Measurements from ENCODE around the gene THAP11. TPM values are rescaled to one million over a fixed set of nuclear protein-coding genes. Genes with fewer than 3 reads are reported as not detected.

The THAP11 gene
- total and polyA plus RNA-seq, 2 of the 13 experiments (the other 11 are each of a cell fraction or from before 2014, with no cell fraction given), result 44.2 to 53.4 TPM

DNA sequence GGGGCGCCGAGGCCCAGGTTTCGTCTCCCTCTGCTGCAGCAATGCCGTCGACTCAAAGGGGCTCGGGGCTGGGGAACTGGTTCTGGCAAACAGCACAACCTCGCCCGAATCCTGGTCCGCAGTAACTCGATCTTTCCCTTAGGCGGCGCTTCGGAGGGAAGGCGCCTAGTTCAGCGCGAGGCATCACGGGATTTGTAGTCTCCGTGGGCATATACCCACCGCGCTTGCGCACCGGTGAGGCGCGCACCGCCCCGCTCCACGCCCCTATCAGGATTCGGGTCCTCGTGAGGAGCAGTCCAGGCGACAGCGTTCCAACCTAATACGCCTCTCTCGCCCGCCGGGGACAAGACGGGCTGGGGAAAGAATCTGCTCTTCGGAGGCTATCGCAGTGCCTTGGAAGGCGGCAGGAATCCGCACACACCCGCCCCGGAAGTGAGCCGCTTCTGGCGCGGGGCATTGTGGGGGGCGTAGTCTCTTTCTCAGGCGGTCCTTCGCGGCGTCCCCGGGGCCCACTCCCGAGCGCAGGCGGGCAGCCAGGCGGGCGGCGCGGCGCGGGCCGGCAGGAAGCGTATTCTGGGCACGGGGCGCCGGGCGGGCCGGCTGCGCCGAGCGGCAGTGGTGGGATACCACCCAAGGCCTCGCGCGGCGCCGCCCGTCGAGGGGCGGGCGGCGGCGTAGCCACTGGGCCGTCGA is at the start of gene THAP11 (continued):
- no peak for TF ChIP-seq PAF1 (CRISPR knock-in tag; IDR thresholded peaks at IDR 0.05)
- peak; percentile 75 for TF ChIP-seq SUZ12 (IDR thresholded peaks at IDR 0.05; ENCODE audit: low read depth, low read length)
- TF ChIP-seq, protein P1, sequence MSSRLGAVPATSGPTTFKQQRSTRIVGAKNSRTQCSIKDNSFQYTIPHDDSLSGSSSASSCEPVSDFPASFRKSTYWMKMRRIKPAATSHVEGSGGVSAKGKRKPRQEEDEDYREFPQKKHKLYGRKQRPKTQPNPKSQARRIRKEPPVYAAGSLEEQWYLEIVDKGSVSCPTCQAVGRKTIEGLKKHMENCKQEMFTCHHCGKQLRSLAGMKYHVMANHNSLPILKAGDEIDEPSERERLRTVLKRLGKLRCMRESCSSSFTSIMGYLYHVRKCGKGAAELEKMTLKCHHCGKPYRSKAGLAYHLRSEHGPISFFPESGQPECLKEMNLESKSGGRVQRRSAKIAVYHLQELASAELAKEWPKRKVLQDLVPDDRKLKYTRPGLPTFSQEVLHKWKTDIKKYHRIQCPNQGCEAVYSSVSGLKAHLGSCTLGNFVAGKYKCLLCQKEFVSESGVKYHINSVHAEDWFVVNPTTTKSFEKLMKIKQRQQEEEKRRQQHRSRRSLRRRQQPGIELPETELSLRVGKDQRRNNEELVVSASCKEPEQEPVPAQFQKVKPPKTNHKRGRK (CRISPR knock-in tag; IDR thresholded peaks at IDR 0.05), result no peak
- TF ChIP-seq, protein P2, sequence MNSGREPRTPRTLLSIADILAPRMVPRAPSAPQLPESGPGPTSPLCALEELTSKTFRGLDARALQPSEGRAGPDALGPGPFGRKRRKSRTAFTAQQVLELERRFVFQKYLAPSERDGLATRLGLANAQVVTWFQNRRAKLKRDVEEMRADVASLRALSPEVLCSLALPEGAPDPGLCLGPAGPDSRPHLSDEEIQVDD (CRISPR knock-in tag; IDR thresholded peaks at IDR 0.05; ENCODE audit: borderline replicate concordance), result no peak
- TF ChIP-seq FLYWCH1 (CRISPR knock-in tag; IDR thresholded peaks at IDR 0.05), result no peak
- TF ChIP-seq ZNF747 (CRISPR knock-in tag; IDR thresholded peaks at IDR 0.05; ENCODE audit: borderline replicate concordance), result peak; percentile 77; the same call in 1 of the 2 replicates
- TF ChIP-seq, protein P3, sequence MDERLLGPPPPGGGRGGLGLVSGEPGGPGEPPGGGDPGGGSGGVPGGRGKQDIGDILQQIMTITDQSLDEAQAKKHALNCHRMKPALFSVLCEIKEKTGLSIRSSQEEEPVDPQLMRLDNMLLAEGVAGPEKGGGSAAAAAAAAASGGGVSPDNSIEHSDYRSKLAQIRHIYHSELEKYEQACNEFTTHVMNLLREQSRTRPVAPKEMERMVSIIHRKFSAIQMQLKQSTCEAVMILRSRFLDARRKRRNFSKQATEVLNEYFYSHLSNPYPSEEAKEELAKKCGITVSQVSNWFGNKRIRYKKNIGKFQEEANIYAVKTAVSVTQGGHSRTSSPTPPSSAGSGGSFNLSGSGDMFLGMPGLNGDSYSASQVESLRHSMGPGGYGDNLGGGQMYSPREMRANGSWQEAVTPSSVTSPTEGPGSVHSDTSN (CRISPR knock-in tag; IDR thresholded peaks at IDR 0.05), result no peak
- TF ChIP-seq ZNF451 (CRISPR knock-in tag; IDR thresholded peaks at IDR 0.05), result 0 out of 2 replicates have a peak, but pooled peaks have one; percentile 22
- TF ChIP-seq JDP2 (CRISPR knock-in tag; IDR thresholded peaks at IDR 0.05; ENCODE audit: borderline replicate concordance), result no peak
- TF ChIP-seq, protein P4, sequence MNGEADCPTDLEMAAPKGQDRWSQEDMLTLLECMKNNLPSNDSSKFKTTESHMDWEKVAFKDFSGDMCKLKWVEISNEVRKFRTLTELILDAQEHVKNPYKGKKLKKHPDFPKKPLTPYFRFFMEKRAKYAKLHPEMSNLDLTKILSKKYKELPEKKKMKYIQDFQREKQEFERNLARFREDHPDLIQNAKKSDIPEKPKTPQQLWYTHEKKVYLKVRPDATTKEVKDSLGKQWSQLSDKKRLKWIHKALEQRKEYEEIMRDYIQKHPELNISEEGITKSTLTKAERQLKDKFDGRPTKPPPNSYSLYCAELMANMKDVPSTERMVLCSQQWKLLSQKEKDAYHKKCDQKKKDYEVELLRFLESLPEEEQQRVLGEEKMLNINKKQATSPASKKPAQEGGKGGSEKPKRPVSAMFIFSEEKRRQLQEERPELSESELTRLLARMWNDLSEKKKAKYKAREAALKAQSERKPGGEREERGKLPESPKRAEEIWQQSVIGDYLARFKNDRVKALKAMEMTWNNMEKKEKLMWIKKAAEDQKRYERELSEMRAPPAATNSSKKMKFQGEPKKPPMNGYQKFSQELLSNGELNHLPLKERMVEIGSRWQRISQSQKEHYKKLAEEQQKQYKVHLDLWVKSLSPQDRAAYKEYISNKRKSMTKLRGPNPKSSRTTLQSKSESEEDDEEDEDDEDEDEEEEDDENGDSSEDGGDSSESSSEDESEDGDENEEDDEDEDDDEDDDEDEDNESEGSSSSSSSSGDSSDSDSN (CRISPR knock-in tag; IDR thresholded peaks at IDR 0.05), result no peak; the same call in 1 of the 2 replicates
- TF ChIP-seq ZNF678 (CRISPR knock-in tag; IDR thresholded peaks at IDR 0.05), result no peak
- peak; percentile 84; the same call in 1 of the 2 replicates for TF ChIP-seq SIN3A (IDR thresholded peaks at IDR 0.05; ENCODE audit: borderline replicate concordance, low read depth, low read length)
- TF ChIP-seq ZNF773 (CRISPR knock-in tag; IDR thresholded peaks at IDR 0.05; ENCODE audit: borderline replicate concordance), result no peak
- TF ChIP-seq ZKSCAN8 (CRISPR knock-in tag; IDR thresholded peaks at IDR 0.05; ENCODE audit: borderline replicate concordance), result 0 out of 2 replicates have a peak, but pooled peaks have one; percentile 53
- TF ChIP-seq, protein P5, sequence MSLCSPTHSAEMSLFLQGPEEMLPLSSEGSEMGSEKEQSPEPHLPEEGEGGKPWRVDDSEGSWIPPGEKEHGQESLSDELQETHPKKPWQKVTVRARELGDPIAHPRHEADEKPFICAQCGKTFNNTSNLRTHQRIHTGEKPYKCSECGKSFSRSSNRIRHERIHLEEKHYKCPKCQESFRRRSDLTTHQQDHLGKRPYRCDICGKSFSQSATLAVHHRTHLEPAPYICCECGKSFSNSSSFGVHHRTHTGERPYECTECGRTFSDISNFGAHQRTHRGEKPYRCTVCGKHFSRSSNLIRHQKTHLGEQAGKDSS (CRISPR knock-in tag; IDR thresholded peaks at IDR 0.05; ENCODE audit: borderline replicate concordance, low read depth), result no peak; the same call in 1 of the 2 replicates
- TF ChIP-seq, protein P6, sequence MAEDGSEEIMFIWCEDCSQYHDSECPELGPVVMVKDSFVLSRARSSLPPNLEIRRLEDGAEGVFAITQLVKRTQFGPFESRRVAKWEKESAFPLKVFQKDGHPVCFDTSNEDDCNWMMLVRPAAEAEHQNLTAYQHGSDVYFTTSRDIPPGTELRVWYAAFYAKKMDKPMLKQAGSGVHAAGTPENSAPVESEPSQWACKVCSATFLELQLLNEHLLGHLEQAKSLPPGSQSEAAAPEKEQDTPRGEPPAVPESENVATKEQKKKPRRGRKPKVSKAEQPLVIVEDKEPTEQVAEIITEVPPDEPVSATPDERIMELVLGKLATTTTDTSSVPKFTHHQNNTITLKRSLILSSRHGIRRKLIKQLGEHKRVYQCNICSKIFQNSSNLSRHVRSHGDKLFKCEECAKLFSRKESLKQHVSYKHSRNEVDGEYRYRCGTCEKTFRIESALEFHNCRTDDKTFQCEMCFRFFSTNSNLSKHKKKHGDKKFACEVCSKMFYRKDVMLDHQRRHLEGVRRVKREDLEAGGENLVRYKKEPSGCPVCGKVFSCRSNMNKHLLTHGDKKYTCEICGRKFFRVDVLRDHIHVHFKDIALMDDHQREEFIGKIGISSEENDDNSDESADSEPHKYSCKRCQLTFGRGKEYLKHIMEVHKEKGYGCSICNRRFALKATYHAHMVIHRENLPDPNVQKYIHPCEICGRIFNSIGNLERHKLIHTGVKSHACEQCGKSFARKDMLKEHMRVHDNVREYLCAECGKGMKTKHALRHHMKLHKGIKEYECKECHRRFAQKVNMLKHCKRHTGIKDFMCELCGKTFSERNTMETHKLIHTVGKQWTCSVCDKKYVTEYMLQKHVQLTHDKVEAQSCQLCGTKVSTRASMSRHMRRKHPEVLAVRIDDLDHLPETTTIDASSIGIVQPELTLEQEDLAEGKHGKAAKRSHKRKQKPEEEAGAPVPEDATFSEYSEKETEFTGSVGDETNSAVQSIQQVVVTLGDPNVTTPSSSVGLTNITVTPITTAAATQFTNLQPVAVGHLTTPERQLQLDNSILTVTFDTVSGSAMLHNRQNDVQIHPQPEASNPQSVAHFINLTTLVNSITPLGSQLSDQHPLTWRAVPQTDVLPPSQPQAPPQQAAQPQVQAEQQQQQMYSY (CRISPR knock-in tag; IDR thresholded peaks at IDR 0.05), result 0 out of 2 replicates have a peak, but pooled peaks have one; percentile 58
- no peak for TF ChIP-seq ZNF251 (CRISPR knock-in tag; IDR thresholded peaks at IDR 0.05)
- TF ChIP-seq ZNF282 (IDR thresholded peaks at IDR 0.05; ENCODE audit: partially characterized antibody), result no peak
- TF ChIP-seq ZMAT3 (CRISPR knock-in tag; conservative IDR thresholded peaks at IDR 0.05), result peak; percentile 67; the same call in 1 of the 2 replicates

Data from HepG2 (cell line).